HG02610 (cell line): ENCODE measurements around the gene ADAM29.
"Not testable (repeated sequence)": the region's sequence is repeated elsewhere in the genome, so short reads cannot be mapped to it uniquely, and the experiment has no call there.

Source experiments
- ATAC-seq: cut with Tn5 transposase; IDR thresholded peaks from one replicate; pipeline ENCODE4 v1.9.1; 2021; ENCODE audit warnings: mild to moderate bottlenecking, moderate library complexity; ENCODE audit not compliant: unreplicated experiment

ADAM29 gene

GRCh38 chr4:174918058-174918457 lies at the start of gene ADAM29:
ADAM29 (plus strand) TSS chr4:174918358; CDS start chr4:174975526, 57,168 bp downstream.
- ATAC-seq: no peak

GRCh38 chr4:174869339-174869738 lies 48.8 kb upstream of the ADAM29 start:
- ATAC-seq: no peak

- ATAC-seq: no peak
Observed at GRCh38 chr4:174870311-174870710, 47.8 kb upstream of the ADAM29 start.

GRCh38 chr4:174871407-174871806 lies 46.8 kb upstream of the ADAM29 start:
- ATAC-seq: no peak

GRCh38 chr4:174873146-174873545 lies 45.0 kb upstream of the ADAM29 start:
- ATAC-seq: not testable (repeated sequence)

- ATAC-seq: no peak
Observed at GRCh38 chr4:174873931-174874330, 44.2 kb upstream of the ADAM29 start.

GRCh38 chr4:174874898-174875297 lies 43.3 kb upstream of the ADAM29 start:
- no peak for ATAC-seq

GRCh38 chr4:174880001-174880400 lies 38.2 kb upstream of the ADAM29 start:
- ATAC-seq: no peak

GRCh38 chr4:174882317-174882992 lies 35.7 kb upstream of the ADAM29 start:
- ATAC-seq: no peak

- ATAC-seq: no peak
Observed at GRCh38 chr4:174907508-174907907, 10.7 kb upstream of the ADAM29 start.

- ATAC-seq: no peak
Observed at GRCh38 chr4:174910271-174910670, 7.9 kb upstream of the ADAM29 start.

GRCh38 chr4:174912919-174913543 lies 5.1 kb upstream of the ADAM29 start:
- ATAC-seq: no peak

- ATAC-seq: no peak
Observed at GRCh38 chr4:174919886-174920423, 1.8 kb downstream of the ADAM29 start.

GRCh38 chr4:174926958-174927357 lies 8.8 kb downstream of the ADAM29 start:
- no peak for ATAC-seq

- peak; percentile 44 for ATAC-seq
Observed at GRCh38 chr4:174928174-174928573, 10.0 kb downstream of the ADAM29 start.

GRCh38 chr4:174928575-174929253 lies 10.6 kb downstream of the ADAM29 start:
- peak; percentile 54 for ATAC-seq

GRCh38 chr4:174929346-174929745 lies 11.2 kb downstream of the ADAM29 start:
- no peak for ATAC-seq

- no peak for ATAC-seq
Observed at GRCh38 chr4:174930895-174931294, 12.7 kb downstream of the ADAM29 start.

GRCh38 chr4:174933083-174933482 lies 14.9 kb downstream of the ADAM29 start:
- ATAC-seq: no peak

- no peak for ATAC-seq
Observed at GRCh38 chr4:174934360-174934759, 16.2 kb downstream of the ADAM29 start.

- ATAC-seq: no peak
Observed at GRCh38 chr4:174935607-174936006, 17.4 kb downstream of the ADAM29 start.

GRCh38 chr4:174940002-174940401 lies 21.8 kb downstream of the ADAM29 start:
- no peak for ATAC-seq
